HEK293 (cell line): ENCODE data around the gene KMT2A.
A peak's percentile ranks its signal among the peaks of the same experiment; 100 is the strongest.

Experiments
- CTCF ChIA-PET: fragments of 350-600 bp; formaldehyde crosslinking; extraction: SDS; loops from one replicate; lab custom pipeline; 2021; ENCODE audit warnings: antibody characterized with exemption; lab: Yijun Ruan, JAX
- POLR2A ChIA-PET: fragments of 300-600 bp; formaldehyde crosslinking; extraction: SDS; loops from one replicate; lab custom pipeline; 2020; ENCODE audit warnings: antibody characterized with exemption, inconsistent platforms; lab: Yijun Ruan, JAX
- H3K27ac ChIP-seq: fragments of 200-500 bp; sonication (Bioruptor generic); 2 replicates; pipeline ENCODE4 v1.5.1; 2014; ENCODE audit warnings: low read depth, low read length, control low read depth, inconsistent platforms; ENCODE audit errors: extremely low read depth
- H3K36me3 ChIP-seq, 2 experiments: fragments of 200-500 bp in 1 of 2; sonication (Bioruptor generic) in 1 of 2; 1 replicate in 1 of 2; 2 replicates in 1 of 2; pipeline ENCODE4 v1.5.1; 2014 to 2017; ENCODE audit warnings: inconsistent platforms in 2 of 2, low read length in 2 of 2; ENCODE audit not compliant: control insufficient read depth in 2 of 2, insufficient read depth in 1 of 2
- H3K4me1 ChIP-seq: fragments of 200-500 bp; sonication (Bioruptor generic); 2 replicates; pipeline ENCODE4 v1.5.1; 2014; ENCODE audit warnings: mild to moderate bottlenecking, low read length, inconsistent platforms; ENCODE audit not compliant: control insufficient read depth, insufficient read depth
- H3K4me3 ChIP-seq: 2 replicates; pipeline ENCODE4 v1.5.1; 2011; ENCODE audit warnings: low read depth, mild to moderate bottlenecking, control low read depth, low read length, moderate library complexity
- H3K9me3 ChIP-seq: fragments of 200-500 bp; sonication (Bioruptor generic); 2 replicates; pipeline ENCODE4 v1.5.1; 2014; ENCODE audit warnings: low read depth, low read length, inconsistent platforms; ENCODE audit not compliant: control insufficient read depth, insufficient read depth
- BCL11A ChIP-seq: fragments of 450-650 bp; formaldehyde crosslinking; IDR thresholded peaks from 2 replicates; pipeline ENCODE4 v1.5.1; 2016; ENCODE audit warnings: low read depth, missing biosample characterization, missing genetic modification characterization
- GLIS1 ChIP-seq: fragments of 450-650 bp; formaldehyde crosslinking; IDR thresholded peaks from 2 replicates; pipeline ENCODE4 v1.5.1; 2016; ENCODE audit warnings: missing biosample characterization, missing genetic modification characterization
- HOXA7 ChIP-seq: sonication (generic); formaldehyde crosslinking; IDR thresholded peaks from 2 replicates; pipeline ENCODE4 v1.8.1; 2022; ENCODE audit warnings: missing genetic modification reagents, borderline replicate concordance
- KLF16 ChIP-seq: fragments of 450-650 bp; formaldehyde crosslinking; IDR thresholded peaks from 2 replicates; pipeline ENCODE4 v1.5.1; 2017; ENCODE audit warnings: missing biosample characterization, missing genetic modification characterization
- KLF7 ChIP-seq: fragments of 450-650 bp; formaldehyde crosslinking; IDR thresholded peaks from 2 replicates; pipeline ENCODE4 v1.5.1; 2016; ENCODE audit warnings: missing biosample characterization, missing genetic modification characterization, borderline replicate concordance
- MEIS1 ChIP-seq: sonication (generic); formaldehyde crosslinking; IDR thresholded peaks from 2 replicates; pipeline ENCODE4 v1.8.1; 2022; ENCODE audit warnings: missing genetic modification reagents, mild to moderate bottlenecking, borderline replicate concordance
- OSR2 ChIP-seq: fragments of 450-650 bp; formaldehyde crosslinking; IDR thresholded peaks from 2 replicates; pipeline ENCODE4 v1.5.1; 2016; ENCODE audit warnings: missing biosample characterization, missing genetic modification characterization
- PRDM1 ChIP-seq: fragments of 450-650 bp; formaldehyde crosslinking; IDR thresholded peaks from 2 replicates; pipeline ENCODE4; 2016; ENCODE audit warnings: missing biosample characterization, missing genetic modification characterization
- SCRT2 ChIP-seq: fragments of 450-650 bp; formaldehyde crosslinking; IDR thresholded peaks from 2 replicates; pipeline ENCODE4 v1.5.1; 2016; ENCODE audit warnings: missing biosample characterization, missing genetic modification characterization
- SP2 ChIP-seq: fragments of 450-650 bp; formaldehyde crosslinking; IDR thresholded peaks from 2 replicates; pipeline ENCODE4 v1.5.1; 2016; ENCODE audit warnings: missing biosample characterization, missing genetic modification characterization
- TCF7L2 ChIP-seq: IDR thresholded peaks from 2 replicates; pipeline ENCODE4 v1.6.1; 2011; ENCODE audit warnings: low read depth, mild to moderate bottlenecking, inconsistent platforms, low read length, moderate library complexity, borderline replicate concordance
- ZBTB48 ChIP-seq: fragments of 450-650 bp; formaldehyde crosslinking; IDR thresholded peaks from 2 replicates; pipeline ENCODE4 v1.5.1; 2016; ENCODE audit warnings: missing biosample characterization, missing genetic modification characterization
- ZBTB7A ChIP-seq: fragments of 450-650 bp; formaldehyde crosslinking; IDR thresholded peaks from 2 replicates; pipeline ENCODE4 v1.5.1; 2016; ENCODE audit warnings: low read depth, missing biosample characterization, missing genetic modification characterization
- ZNF114 ChIP-seq: fragments of 450-650 bp; formaldehyde crosslinking; IDR thresholded peaks from 2 replicates; pipeline ENCODE4 v1.5.0; 2017; ENCODE audit warnings: missing biosample characterization, missing genetic modification characterization
- ZNF133 ChIP-seq: fragments of 450-650 bp; formaldehyde crosslinking; IDR thresholded peaks from 2 replicates; pipeline ENCODE4 v1.5.1; 2016; ENCODE audit warnings: missing biosample characterization, missing genetic modification characterization
- ZNF175 ChIP-seq: fragments of 450-650 bp; formaldehyde crosslinking; IDR thresholded peaks from 2 replicates; pipeline ENCODE4 v1.5.1; 2016; ENCODE audit warnings: missing biosample characterization, missing genetic modification characterization
- ZNF223 ChIP-seq: fragments of 450-650 bp; formaldehyde crosslinking; IDR thresholded peaks from 2 replicates; pipeline ENCODE4 v1.5.1; 2016; ENCODE audit warnings: missing biosample characterization, missing genetic modification characterization
- ZNF335 ChIP-seq: fragments of 450-650 bp; formaldehyde crosslinking; conservative IDR thresholded peaks from 2 replicates; pipeline ENCODE4 v1.5.1; 2016; ENCODE audit warnings: missing biosample characterization, missing genetic modification characterization
- ZNF426 ChIP-seq: fragments of 450-650 bp; formaldehyde crosslinking; IDR thresholded peaks from 2 replicates; pipeline ENCODE4 v1.5.1; 2017; ENCODE audit warnings: missing biosample characterization, missing genetic modification characterization, mild to moderate bottlenecking, inconsistent platforms, moderate library complexity
- ZNF596 ChIP-seq: fragments of 450-650 bp; IDR thresholded peaks from 2 replicates; pipeline ENCODE4 v1.5.0; 2018; ENCODE audit warnings: missing biosample characterization, mild to moderate bottlenecking, missing genetic modification characterization, moderate library complexity
- ZNF623 ChIP-seq: fragments of 450-650 bp; formaldehyde crosslinking; IDR thresholded peaks from 2 replicates; pipeline ENCODE4 v1.5.1; 2016; ENCODE audit warnings: missing biosample characterization, missing genetic modification characterization
- ZNF626 ChIP-seq: fragments of 450-650 bp; sonication (Bioruptor Pico); formaldehyde crosslinking; IDR thresholded peaks from 2 replicates; pipeline ENCODE4 v1.5.1; 2018; ENCODE audit warnings: missing biosample characterization, missing genetic modification characterization, inconsistent platforms
- ZNF768 ChIP-seq: fragments of 450-650 bp; formaldehyde crosslinking; IDR thresholded peaks from 2 replicates; pipeline ENCODE4 v1.5.1; 2018; ENCODE audit warnings: missing biosample characterization, mild to moderate bottlenecking, missing genetic modification characterization
- ZXDB ChIP-seq: fragments of 450-650 bp; formaldehyde crosslinking; IDR thresholded peaks from 2 replicates; pipeline ENCODE4 v1.5.1; 2016; ENCODE audit warnings: missing biosample characterization, missing genetic modification characterization
- TF ChIP-seq, protein P1 (sequence below): fragments of 450-650 bp; formaldehyde crosslinking; IDR thresholded peaks from 2 replicates; pipeline ENCODE4 v1.5.1; 2016; ENCODE audit warnings: missing biosample characterization, missing genetic modification characterization, low read depth
- TF ChIP-seq, protein P2 (sequence below): fragments of 450-650 bp; formaldehyde crosslinking; IDR thresholded peaks from 2 replicates; pipeline ENCODE4 v1.5.1; 2016; ENCODE audit warnings: missing biosample characterization, missing genetic modification characterization
- TF ChIP-seq, protein P3 (sequence below): fragments of 450-650 bp; formaldehyde crosslinking; IDR thresholded peaks from 2 replicates; pipeline ENCODE4 v1.5.1; 2016; ENCODE audit warnings: missing biosample characterization, missing genetic modification characterization
- TF ChIP-seq, protein P4 (sequence below): fragments of 450-650 bp; formaldehyde crosslinking; IDR thresholded peaks from 2 replicates; pipeline ENCODE4 v1.5.1; 2016; ENCODE audit warnings: missing biosample characterization, missing genetic modification characterization
- TF ChIP-seq, protein P5 (sequence below): fragments of 450-650 bp; formaldehyde crosslinking; IDR thresholded peaks from 2 replicates; pipeline ENCODE4 v1.5.1; 2017; ENCODE audit warnings: missing biosample characterization, missing genetic modification characterization
- TF ChIP-seq, protein P6 (sequence below): fragments of 450-650 bp; formaldehyde crosslinking; IDR thresholded peaks from 2 replicates; pipeline ENCODE4 v1.5.1; 2016; ENCODE audit warnings: missing biosample characterization, missing genetic modification characterization

The KMT2A gene

DNA sequence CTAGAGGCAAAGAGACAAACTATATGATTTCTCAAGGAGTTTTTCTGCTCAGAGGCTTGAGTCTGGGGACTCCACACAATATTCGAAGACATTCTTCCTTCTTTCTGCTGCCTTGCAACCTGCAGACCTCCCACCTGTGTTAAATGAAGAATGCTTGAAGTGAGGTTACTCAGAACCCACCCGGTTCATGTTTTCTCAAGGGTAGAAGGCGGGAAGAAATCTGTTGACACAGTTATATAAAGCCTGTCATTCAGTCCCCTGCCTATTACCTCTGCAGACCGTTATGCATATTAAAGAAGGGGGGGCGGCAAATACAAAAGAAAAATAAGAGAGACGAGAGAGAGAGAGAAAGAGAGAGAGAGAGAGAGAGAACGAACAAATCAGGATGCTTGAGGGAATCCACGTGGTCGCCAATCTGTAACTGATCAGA is 2.2 kb upstream of the KMT2A start:
- Histone ChIP-seq H3K27ac (no peak overlapping the region), H3K9me3 (no peaks in the 10 kb centered on the region), H3K4me1 (peaks cover 3% of the 10 kb centered on the region; the same call in 1 of the 2 replicates), H3K4me3 (no peak overlapping the region), H3K36me3 (peaks cover 0 to under 1% of the 10 kb centered on the region in 2 experiments; a peak in 1 of 3 replicates)
- ChIA-PET POLR2A (interaction anchor here (3.4 kb wide), 1 partner anchor 11 kb away, joined by 10 read pairs; no protein-coding TSS in a partner anchor), CTCF (no interaction called here)
- TF ChIP-seq, protein P1, sequence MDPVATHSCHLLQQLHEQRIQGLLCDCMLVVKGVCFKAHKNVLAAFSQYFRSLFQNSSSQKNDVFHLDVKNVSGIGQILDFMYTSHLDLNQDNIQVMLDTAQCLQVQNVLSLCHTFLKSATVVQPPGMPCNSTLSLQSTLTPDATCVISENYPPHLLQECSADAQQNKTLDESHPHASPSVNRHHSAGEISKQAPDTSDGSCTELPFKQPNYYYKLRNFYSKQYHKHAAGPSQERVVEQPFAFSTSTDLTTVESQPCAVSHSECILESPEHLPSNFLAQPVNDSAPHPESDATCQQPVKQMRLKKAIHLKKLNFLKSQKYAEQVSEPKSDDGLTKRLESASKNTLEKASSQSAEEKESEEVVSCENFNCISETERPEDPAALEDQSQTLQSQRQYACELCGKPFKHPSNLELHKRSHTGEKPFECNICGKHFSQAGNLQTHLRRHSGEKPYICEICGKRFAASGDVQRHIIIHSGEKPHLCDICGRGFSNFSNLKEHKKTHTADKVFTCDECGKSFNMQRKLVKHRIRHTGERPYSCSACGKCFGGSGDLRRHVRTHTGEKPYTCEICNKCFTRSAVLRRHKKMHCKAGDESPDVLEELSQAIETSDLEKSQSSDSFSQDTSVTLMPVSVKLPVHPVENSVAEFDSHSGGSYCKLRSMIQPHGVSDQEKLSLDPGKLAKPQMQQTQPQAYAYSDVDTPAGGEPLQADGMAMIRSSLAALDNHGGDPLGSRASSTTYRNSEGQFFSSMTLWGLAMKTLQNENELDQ (tag by site-specific recombination) = no peak
- TF ChIP-seq GLIS1 (tag by site-specific recombination) (0 out of 2 replicates have a peak, but pooled peaks have one; percentile 6), PRDM1 (tag by site-specific recombination) (no peak), KLF16 (tag by site-specific recombination) (0 out of 2 replicates have a peak, but pooled peaks have one; percentile 39), ZXDB (tag by site-specific recombination) (no peak), ZNF133 (tag by site-specific recombination) (no peak), ZBTB7A (no peak), ZNF623 (tag by site-specific recombination) (no peak), SCRT2 (tag by site-specific recombination) (no peak), OSR2 (no peak), ZNF426 (tag by site-specific recombination) (no peak), KLF7 (no peak), ZNF335 (tag by site-specific recombination) (no peak), MEIS1 (CRISPR knock-in tag) (no peak), SP2 (no peak), TCF7L2 (peak; percentile 79), HOXA7 (no peak), ZNF223 (tag by site-specific recombination) (no peak), ZBTB48 (no peak), ZNF596 (tag by site-specific recombination) (peak; percentile 98), ZNF768 (tag by site-specific recombination) (peak; percentile 56; the same call in 1 of the 2 replicates), ZNF175 (tag by site-specific recombination) (no peak), ZNF626 (tag by site-specific recombination) (no peak), ZNF114 (tag by site-specific recombination) (no peak), BCL11A (tag by site-specific recombination) (no peak)
- TF ChIP-seq, protein P2, sequence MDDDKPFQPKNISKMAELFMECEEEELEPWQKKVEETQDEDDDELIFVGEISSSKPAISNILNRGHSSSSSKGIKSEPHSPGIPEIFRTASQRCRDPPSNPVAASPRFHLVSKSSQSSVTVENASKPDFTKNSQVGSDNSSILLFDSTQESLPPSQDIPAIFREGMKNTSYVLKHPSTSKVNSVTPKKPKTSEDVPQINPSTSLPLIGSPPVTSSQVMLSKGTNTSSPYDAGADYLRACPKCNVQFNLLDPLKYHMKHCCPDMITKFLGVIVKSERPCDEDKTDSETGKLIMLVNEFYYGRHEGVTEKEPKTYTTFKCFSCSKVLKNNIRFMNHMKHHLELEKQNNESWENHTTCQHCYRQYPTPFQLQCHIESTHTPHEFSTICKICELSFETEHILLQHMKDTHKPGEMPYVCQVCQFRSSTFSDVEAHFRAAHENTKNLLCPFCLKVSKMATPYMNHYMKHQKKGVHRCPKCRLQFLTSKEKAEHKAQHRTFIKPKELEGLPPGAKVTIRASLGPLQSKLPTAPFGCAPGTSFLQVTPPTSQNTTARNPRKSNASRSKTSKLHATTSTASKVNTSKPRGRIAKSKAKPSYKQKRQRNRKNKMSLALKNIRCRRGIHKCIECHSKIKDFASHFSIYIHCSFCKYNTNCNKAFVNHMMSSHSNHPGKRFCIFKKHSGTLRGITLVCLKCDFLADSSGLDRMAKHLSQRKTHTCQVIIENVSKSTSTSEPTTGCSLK (tag by site-specific recombination) = no peak
- TF ChIP-seq, protein P3, sequence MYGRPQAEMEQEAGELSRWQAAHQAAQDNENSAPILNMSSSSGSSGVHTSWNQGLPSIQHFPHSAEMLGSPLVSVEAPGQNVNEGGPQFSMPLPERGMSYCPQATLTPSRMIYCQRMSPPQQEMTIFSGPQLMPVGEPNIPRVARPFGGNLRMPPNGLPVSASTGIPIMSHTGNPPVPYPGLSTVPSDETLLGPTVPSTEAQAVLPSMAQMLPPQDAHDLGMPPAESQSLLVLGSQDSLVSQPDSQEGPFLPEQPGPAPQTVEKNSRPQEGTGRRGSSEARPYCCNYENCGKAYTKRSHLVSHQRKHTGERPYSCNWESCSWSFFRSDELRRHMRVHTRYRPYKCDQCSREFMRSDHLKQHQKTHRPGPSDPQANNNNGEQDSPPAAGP = no peak
- TF ChIP-seq, protein P4, sequence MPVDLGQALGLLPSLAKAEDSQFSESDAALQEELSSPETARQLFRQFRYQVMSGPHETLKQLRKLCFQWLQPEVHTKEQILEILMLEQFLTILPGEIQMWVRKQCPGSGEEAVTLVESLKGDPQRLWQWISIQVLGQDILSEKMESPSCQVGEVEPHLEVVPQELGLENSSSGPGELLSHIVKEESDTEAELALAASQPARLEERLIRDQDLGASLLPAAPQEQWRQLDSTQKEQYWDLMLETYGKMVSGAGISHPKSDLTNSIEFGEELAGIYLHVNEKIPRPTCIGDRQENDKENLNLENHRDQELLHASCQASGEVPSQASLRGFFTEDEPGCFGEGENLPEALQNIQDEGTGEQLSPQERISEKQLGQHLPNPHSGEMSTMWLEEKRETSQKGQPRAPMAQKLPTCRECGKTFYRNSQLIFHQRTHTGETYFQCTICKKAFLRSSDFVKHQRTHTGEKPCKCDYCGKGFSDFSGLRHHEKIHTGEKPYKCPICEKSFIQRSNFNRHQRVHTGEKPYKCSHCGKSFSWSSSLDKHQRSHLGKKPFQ = no peak
- TF ChIP-seq, protein P5, sequence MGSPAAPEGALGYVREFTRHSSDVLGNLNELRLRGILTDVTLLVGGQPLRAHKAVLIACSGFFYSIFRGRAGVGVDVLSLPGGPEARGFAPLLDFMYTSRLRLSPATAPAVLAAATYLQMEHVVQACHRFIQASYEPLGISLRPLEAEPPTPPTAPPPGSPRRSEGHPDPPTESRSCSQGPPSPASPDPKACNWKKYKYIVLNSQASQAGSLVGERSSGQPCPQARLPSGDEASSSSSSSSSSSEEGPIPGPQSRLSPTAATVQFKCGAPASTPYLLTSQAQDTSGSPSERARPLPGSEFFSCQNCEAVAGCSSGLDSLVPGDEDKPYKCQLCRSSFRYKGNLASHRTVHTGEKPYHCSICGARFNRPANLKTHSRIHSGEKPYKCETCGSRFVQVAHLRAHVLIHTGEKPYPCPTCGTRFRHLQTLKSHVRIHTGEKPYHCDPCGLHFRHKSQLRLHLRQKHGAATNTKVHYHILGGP (tag by site-specific recombination) = no peak
- TF ChIP-seq, protein P6, sequence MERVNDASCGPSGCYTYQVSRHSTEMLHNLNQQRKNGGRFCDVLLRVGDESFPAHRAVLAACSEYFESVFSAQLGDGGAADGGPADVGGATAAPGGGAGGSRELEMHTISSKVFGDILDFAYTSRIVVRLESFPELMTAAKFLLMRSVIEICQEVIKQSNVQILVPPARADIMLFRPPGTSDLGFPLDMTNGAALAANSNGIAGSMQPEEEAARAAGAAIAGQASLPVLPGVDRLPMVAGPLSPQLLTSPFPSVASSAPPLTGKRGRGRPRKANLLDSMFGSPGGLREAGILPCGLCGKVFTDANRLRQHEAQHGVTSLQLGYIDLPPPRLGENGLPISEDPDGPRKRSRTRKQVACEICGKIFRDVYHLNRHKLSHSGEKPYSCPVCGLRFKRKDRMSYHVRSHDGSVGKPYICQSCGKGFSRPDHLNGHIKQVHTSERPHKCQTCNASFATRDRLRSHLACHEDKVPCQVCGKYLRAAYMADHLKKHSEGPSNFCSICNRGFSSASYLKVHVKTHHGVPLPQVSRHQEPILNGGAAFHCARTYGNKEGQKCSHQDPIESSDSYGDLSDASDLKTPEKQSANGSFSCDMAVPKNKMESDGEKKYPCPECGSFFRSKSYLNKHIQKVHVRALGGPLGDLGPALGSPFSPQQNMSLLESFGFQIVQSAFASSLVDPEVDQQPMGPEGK (tag by site-specific recombination) = no peak
